Ovary (tissue), 3 donors: ENCODE data around the gene PLAAT3.
"Not testable (repeated sequence)": the region's sequence is repeated elsewhere in the genome, so short reads cannot be mapped to it uniquely, and the experiment has no call there.

Source experiments
- CTCF ChIP-seq, 3 donors: fragments of 450-650 bp in 2 of 3; fragments of 200-600 bp in 1 of 3; IDR thresholded peaks; one replicate each; pipeline versions ENCODE4 v1.5.1 to v1.8.0; 2016 to 2022; ENCODE audit warnings: antibody characterized with exemption in 3 of 3, mild to moderate bottlenecking in 1 of 3
- POLR2A ChIP-seq: fragments of 450-650 bp; IDR thresholded peaks from one replicate; pipeline ENCODE4 v1.6.1; 2017; ENCODE audit warnings: antibody characterized with exemption, mild to moderate bottlenecking, moderate library complexity
- donor health status: DM: no; HTN: no; CAD: no.

- not testable (repeated sequence) for TF ChIP-seq CTCF (IDR thresholded peaks at IDR 0.05); POLR2A
Measured at GRCh38 chr11:63578882-63579281, 35.4 kb downstream of the PLAAT3 start.
